Measurements from ENCODE around the gene ILK. TPM values are rescaled to one million over a fixed set of nuclear protein-coding genes. Genes with fewer than 3 reads are reported as not detected.

Gene ILK
- total RNA-seq, 1 donor from 2014 or later = 92.4 TPM

- Mint-ChIP-seq H3K9me3 (no peaks in the 10 kb centered on the region), H3K27me3 (no peaks in the 10 kb centered on the region), H3K4me3 (no peak overlapping the region), H3K36me3 (ENCODE audit: low read depth) (no peaks in the 10 kb centered on the region), H3K4me1 (peaks cover 6% of the 10 kb centered on the region), H3K27ac (no peak overlapping the region)
- DNase-seq = no peak
- intact Hi-C loops (cut with micrococcal nuclease) = no loop called here
These were observed 34.3 kb downstream of the ILK start for GRCh38 chr11:6637871-6638270.

- peaks cover 6% of the 10 kb centered on the region for H3K4me1 Mint-ChIP-seq
- no peak overlapping the region for H3K27ac Mint-ChIP-seq
- no peaks in the 10 kb centered on the region for H3K27me3 Mint-ChIP-seq
- DNase-seq = no peak
- intact Hi-C loops (cut with micrococcal nuclease) = no loop called here
- no peak overlapping the region for H3K4me3 Mint-ChIP-seq
- H3K9me3 Mint-ChIP-seq = no peaks in the 10 kb centered on the region
- no peaks in the 10 kb centered on the region for H3K36me3 Mint-ChIP-seq (ENCODE audit: low read depth)
These were observed 34.9 kb downstream of the ILK start for GRCh38 chr11:6638429-6638828.

GRCh38 chr11:6640036-6640984 lies 36.7 kb downstream of the ILK start:
- H3K4me3 Mint-ChIP-seq = no peak overlapping the region
- no peaks in the 10 kb centered on the region for H3K36me3 Mint-ChIP-seq (ENCODE audit: low read depth)
- H3K4me1 Mint-ChIP-seq = peaks cover 6% of the 10 kb centered on the region
- no peaks in the 10 kb centered on the region for H3K9me3 Mint-ChIP-seq
- no peaks in the 10 kb centered on the region for H3K27me3 Mint-ChIP-seq
- intact Hi-C loops (cut with micrococcal nuclease) = no loop called here
- no peak for DNase-seq
- H3K27ac Mint-ChIP-seq = no peak overlapping the region

GRCh38 chr11:6640985-6641701 lies 37.6 kb downstream of the ILK start:
- H3K36me3 Mint-ChIP-seq (ENCODE audit: low read depth) = no peaks in the 10 kb centered on the region
- no peaks in the 10 kb centered on the region for H3K9me3 Mint-ChIP-seq
- peaks cover 8% of the 10 kb centered on the region for H3K4me1 Mint-ChIP-seq
- DNase-seq = no peak
- H3K4me3 Mint-ChIP-seq = no peak overlapping the region
- no peak overlapping the region for H3K27ac Mint-ChIP-seq
- H3K27me3 Mint-ChIP-seq = no peaks in the 10 kb centered on the region
- intact Hi-C loops (cut with micrococcal nuclease) = no loop called here

- Mint-ChIP-seq H3K9me3 (no peaks in the 10 kb centered on the region), H3K4me1 (peaks cover 8% of the 10 kb centered on the region), H3K4me3 (no peak overlapping the region), H3K27ac (no peak overlapping the region), H3K36me3 (ENCODE audit: low read depth) (no peaks in the 10 kb centered on the region), H3K27me3 (no peaks in the 10 kb centered on the region)
- no peak for DNase-seq
- intact Hi-C loops (cut with micrococcal nuclease) = no loop called here
These were observed 39.4 kb downstream of the ILK start for GRCh38 chr11:6642957-6643356.

- H3K9me3 Mint-ChIP-seq = no peaks in the 10 kb centered on the region
- H3K36me3 Mint-ChIP-seq (ENCODE audit: low read depth) = no peaks in the 10 kb centered on the region
- peak overlapping the region; percentile 14 for H3K27ac Mint-ChIP-seq
- H3K4me3 Mint-ChIP-seq = no peak overlapping the region
- H3K4me1 Mint-ChIP-seq = peaks cover 2% of the 10 kb centered on the region
- no peak for DNase-seq
- intact Hi-C loops (cut with micrococcal nuclease) = no loop called here
- H3K27me3 Mint-ChIP-seq = no peaks in the 10 kb centered on the region
These were observed 42.5 kb downstream of the ILK start for GRCh38 chr11:6646071-6646470.

- intact Hi-C loops (cut with micrococcal nuclease) = no loop called here
- DNase-seq = no peak
- Mint-ChIP-seq H3K4me3 (no peak overlapping the region), H3K4me1 (peaks cover 2% of the 10 kb centered on the region), H3K9me3 (no peaks in the 10 kb centered on the region), H3K27ac (no peak overlapping the region), H3K27me3 (no peaks in the 10 kb centered on the region), H3K36me3 (ENCODE audit: low read depth) (no peaks in the 10 kb centered on the region)
These were observed 43.0 kb downstream of the ILK start for GRCh38 chr11:6646576-6646917.

GRCh38 chr11:6646918-6647679 lies 43.5 kb downstream of the ILK start:
- DNase-seq = peak; percentile 73
- H3K27ac Mint-ChIP-seq = no peak overlapping the region
- no peaks in the 10 kb centered on the region for H3K27me3 Mint-ChIP-seq
- H3K36me3 Mint-ChIP-seq (ENCODE audit: low read depth) = no peaks in the 10 kb centered on the region
- no peaks in the 10 kb centered on the region for H3K9me3 Mint-ChIP-seq
- H3K4me1 Mint-ChIP-seq = peaks cover 2% of the 10 kb centered on the region
- H3K4me3 Mint-ChIP-seq = no peak overlapping the region
- intact Hi-C loops (cut with micrococcal nuclease) = no loop called here

- H3K4me1 Mint-ChIP-seq = peaks cover 2% of the 10 kb centered on the region
- H3K4me3 Mint-ChIP-seq = no peak overlapping the region
- intact Hi-C loops (cut with micrococcal nuclease) = no loop called here
These were observed 44.3 kb downstream of the ILK start for GRCh38 chr11:6647836-6648235.

GRCh38 chr11:6648501-6648900 lies 44.9 kb downstream of the ILK start:
- Mint-ChIP-seq H3K36me3 (ENCODE audit: low read depth) (no peaks in the 10 kb centered on the region), H3K4me3 (no peak overlapping the region), H3K9me3 (no peaks in the 10 kb centered on the region), H3K27me3 (no peaks in the 10 kb centered on the region), H3K27ac (no peak overlapping the region), H3K4me1 (peaks cover 2% of the 10 kb centered on the region)
- intact Hi-C loops (cut with micrococcal nuclease) = no loop called here
- no peak for DNase-seq

More at GRCh38 chr11:6647836-6648235, 44.3 kb downstream of the ILK start:
- Mint-ChIP-seq H3K9me3 (no peaks in the 10 kb centered on the region), H3K27me3 (no peaks in the 10 kb centered on the region), H3K36me3 (ENCODE audit: low read depth) (no peaks in the 10 kb centered on the region), H3K27ac (no peak overlapping the region)
- DNase-seq = no peak

GRCh38 chr11:6650104-6650503 lies 46.5 kb downstream of the ILK start:
- intact Hi-C loops (cut with micrococcal nuclease) = no loop called here
- H3K4me1 Mint-ChIP-seq = peaks cover 2% of the 10 kb centered on the region
- H3K27ac Mint-ChIP-seq = no peak overlapping the region
- no peak for DNase-seq
- no peaks in the 10 kb centered on the region for H3K36me3 Mint-ChIP-seq (ENCODE audit: low read depth)
- H3K4me3 Mint-ChIP-seq = no peak overlapping the region
- H3K9me3 Mint-ChIP-seq = no peaks in the 10 kb centered on the region
- no peaks in the 10 kb centered on the region for H3K27me3 Mint-ChIP-seq

- DNase-seq = no peak
- intact Hi-C loops (cut with micrococcal nuclease) = no loop called here
- no peaks in the 10 kb centered on the region for H3K9me3 Mint-ChIP-seq
- peaks cover under 1% of the 10 kb centered on the region for H3K36me3 Mint-ChIP-seq (ENCODE audit: low read depth)
- no peak overlapping the region for H3K4me3 Mint-ChIP-seq
- H3K27ac Mint-ChIP-seq = no peak overlapping the region
- H3K27me3 Mint-ChIP-seq = peaks cover 1% of the 10 kb centered on the region
- peaks cover 1% of the 10 kb centered on the region for H3K4me1 Mint-ChIP-seq
These were observed 47.4 kb downstream of the ILK start for GRCh38 chr11:6650980-6651379.

- Mint-ChIP-seq H3K4me1 (peaks cover 5% of the 10 kb centered on the region), H3K27me3 (peaks cover 13% of the 10 kb centered on the region), H3K4me3 (no peak overlapping the region), H3K27ac (no peak overlapping the region), H3K36me3 (ENCODE audit: low read depth) (peaks cover 3% of the 10 kb centered on the region), H3K9me3 (no peaks in the 10 kb centered on the region)
- intact Hi-C loops (cut with micrococcal nuclease) = no loop called here
- DNase-seq = no peak
These were observed 48.6 kb downstream of the ILK start for GRCh38 chr11:6652182-6652581.

- Mint-ChIP-seq H3K27me3 (peaks cover 16% of the 10 kb centered on the region), H3K4me1 (peaks cover 5% of the 10 kb centered on the region), H3K27ac (no peak overlapping the region), H3K4me3 (no peak overlapping the region), H3K9me3 (no peaks in the 10 kb centered on the region), H3K36me3 (ENCODE audit: low read depth) (peaks cover 3% of the 10 kb centered on the region)
- intact Hi-C loops (cut with micrococcal nuclease) = no loop called here
- no peak for DNase-seq
These were observed 49.5 kb downstream of the ILK start for GRCh38 chr11:6653097-6653496.

Measured in activated CD4-positive, alpha-beta T cell treated with anti-CD3 and anti-CD28 coated beads, Interleukin-2, amount 10 ng/mL, durations not matched to agents 24 days and 14 days (primary cell).